K562 (cell line): Measurements from ENCODE around the gene PLA2G3. TPM values are rescaled to one million over a fixed set of nuclear protein-coding genes. Genes with fewer than 3 reads are reported as not detected.

Source experiments
- BHLHE40 ChIP-seq: IDR thresholded peaks from 2 replicates; pipeline ENCODE4 v1.6.1; 2011; ENCODE audit warnings: low read length, improper control_type of control experiment
- CBX1 ChIP-seq: sonication (generic); IDR thresholded peaks from 2 replicates; pipeline ENCODE4 v1.6.1; 2016; ENCODE audit warnings: antibody characterized with exemption, low read depth, mild to moderate bottlenecking
- CXXC5 ChIP-seq: fragments of 250-450 bp; sonication (Bioruptor Pico); IDR thresholded peaks from 2 replicates; pipeline ENCODE4 v1.8.0; 2022; ENCODE audit warnings: inconsistent platforms, mild to moderate bottlenecking, moderate library complexity
- EGR1 ChIP-seq: fragments of 450-650 bp; conservative IDR thresholded peaks from 2 replicates; pipeline ENCODE4 v1.6.1; 2017; ENCODE audit warnings: mild to moderate bottlenecking
- HIVEP1 ChIP-seq: fragments of 250-450 bp; sonication (Bioruptor Pico); IDR thresholded peaks from 2 replicates; pipeline ENCODE4 v1.4.0; 2020; ENCODE audit warnings: mild to moderate bottlenecking
- HNRNPLL ChIP-seq: fragments of 200-400 bp; formaldehyde crosslinking; IDR thresholded peaks from 2 replicates; pipeline ENCODE4 v1.6.1; 2017; ENCODE audit warnings: low read length, low read depth, mild to moderate bottlenecking; ENCODE audit not compliant: poor library complexity, severe bottlenecking
- L3MBTL2 ChIP-seq: fragments of 450-650 bp; IDR thresholded peaks from 2 replicates; pipeline ENCODE4 v1.6.1; 2016; ENCODE audit warnings: mild to moderate bottlenecking, moderate library complexity
- MAZ ChIP-seq, 2 experiments: fragments of 450-650 bp in 1 of 2; sonication (generic) in 1 of 2; formaldehyde crosslinking; IDR thresholded peaks in 1 of 2; conservative IDR thresholded peaks in 1 of 2; 2 replicates each; pipeline versions ENCODE4 v1.4.0 to v1.5.0; 2020; ENCODE audit warnings: mild to moderate bottlenecking in 1 of 2, missing genetic modification reagents in 1 of 2
- NFIC ChIP-seq: fragments of 450-650 bp; IDR thresholded peaks from 2 replicates; pipeline ENCODE4 v1.6.1; 2017; ENCODE audit warnings: mild to moderate bottlenecking, inconsistent platforms
- PCBP1 ChIP-seq: fragments of 200-400 bp; formaldehyde crosslinking; IDR thresholded peaks from 2 replicates; pipeline ENCODE4 v1.6.1; 2018; ENCODE audit warnings: mild to moderate bottlenecking, low read depth, low read length; ENCODE audit not compliant: poor library complexity, severe bottlenecking
- POLR2G ChIP-seq: fragments of 200-400 bp; formaldehyde crosslinking; IDR thresholded peaks from 2 replicates; pipeline ENCODE4 v1.6.1; 2017; ENCODE audit warnings: low read depth, mild to moderate bottlenecking, antibody characterized with exemption, low read length, moderate library complexity
- RAD21 ChIP-seq, 2 experiments: fragments of 250-450 bp in 1 of 2; fragments of 450-650 bp in 1 of 2; sonication (Bioruptor Pico) in 1 of 2; formaldehyde crosslinking in 1 of 2; IDR thresholded peaks in 1 of 2; conservative IDR thresholded peaks in 1 of 2; 2 replicates each; pipeline versions ENCODE4 v1.4.0 to v1.8.0; 2020 to 2022; ENCODE audit warnings: mild to moderate bottlenecking in 2 of 2, moderate library complexity in 1 of 2
- TGIF2 ChIP-seq: sonication (generic); formaldehyde crosslinking; IDR thresholded peaks from 2 replicates; pipeline ENCODE4 v1.8.1; 2022; ENCODE audit warnings: mild to moderate bottlenecking, missing genetic modification reagents, moderate library complexity
- U2AF1 ChIP-seq: fragments of 200-400 bp; formaldehyde crosslinking; optimal IDR thresholded peaks from 2 replicates; pipeline ENCODE3; 2017; ENCODE audit warnings: mild to moderate bottlenecking, low read depth, low read length, moderate library complexity
- polyA plus RNA-seq, 8 experiments: library from polyadenylated mRNA; depleted of rRNA in 4 of 8; stranded (reverse) in 5 of 8; unstranded in 3 of 8; fragments of >200 nt; fragmentation: Nextera tagmentation in 2 of 8; fragmentation: Illumina TruSeq in 1 of 8; extraction: Ambion mirVana in 2 of 8; extraction: Trizol in 1 of 8; gene quantifications; 2 replicates each; pipeline versions ENCODE4 v1.2.1 to v1.2.3, GENCODE V29; 2011 to 2014; ENCODE audit warnings: inconsistent platforms in 1 of 8, missing spikeins in 1 of 8
- total RNA-seq, 7 experiments: library from RNA; depleted of rRNA in 6 of 7; stranded (reverse); fragments of >200 nt in 6 of 7; fragmentation: Illumina TruSeq in 2 of 7; extraction: Trizol in 2 of 7; gene quantifications; 2 replicates each; pipeline versions ENCODE4 v1.2.1 to v1.2.3, GENCODE V29; 2011 to 2021; ENCODE audit warnings: low replicate concordance in 1 of 7
- TF ChIP-seq, protein P1 (sequence below): fragments of 250-450 bp; sonication (Bioruptor Pico); IDR thresholded peaks from 2 replicates; pipeline ENCODE4 v1.4.0; 2020; ENCODE audit warnings: mild to moderate bottlenecking, moderate library complexity
- TF ChIP-seq, protein P2 (sequence below): fragments of 450-650 bp; IDR thresholded peaks from 2 replicates; pipeline ENCODE4 v1.6.1; 2014; ENCODE audit warnings: low read depth, mild to moderate bottlenecking, moderate library complexity, borderline replicate concordance
- TF ChIP-seq, protein P3 (sequence below): IDR thresholded peaks from 2 replicates; pipeline ENCODE4 v1.6.1; 2011; ENCODE audit warnings: borderline replicate concordance, low read depth, mild to moderate bottlenecking, moderate library complexity, low read length; ENCODE audit not compliant: insufficient read depth, poor library complexity, severe bottlenecking

The PLA2G3 gene
- total and polyA plus RNA-seq, 9 of the 15 experiments (the other 6 are each of a cell fraction or from before 2014, with no cell fraction given), result 0.18 to 1.4 (median 0.64) TPM

- TF ChIP-seq, protein P1, sequence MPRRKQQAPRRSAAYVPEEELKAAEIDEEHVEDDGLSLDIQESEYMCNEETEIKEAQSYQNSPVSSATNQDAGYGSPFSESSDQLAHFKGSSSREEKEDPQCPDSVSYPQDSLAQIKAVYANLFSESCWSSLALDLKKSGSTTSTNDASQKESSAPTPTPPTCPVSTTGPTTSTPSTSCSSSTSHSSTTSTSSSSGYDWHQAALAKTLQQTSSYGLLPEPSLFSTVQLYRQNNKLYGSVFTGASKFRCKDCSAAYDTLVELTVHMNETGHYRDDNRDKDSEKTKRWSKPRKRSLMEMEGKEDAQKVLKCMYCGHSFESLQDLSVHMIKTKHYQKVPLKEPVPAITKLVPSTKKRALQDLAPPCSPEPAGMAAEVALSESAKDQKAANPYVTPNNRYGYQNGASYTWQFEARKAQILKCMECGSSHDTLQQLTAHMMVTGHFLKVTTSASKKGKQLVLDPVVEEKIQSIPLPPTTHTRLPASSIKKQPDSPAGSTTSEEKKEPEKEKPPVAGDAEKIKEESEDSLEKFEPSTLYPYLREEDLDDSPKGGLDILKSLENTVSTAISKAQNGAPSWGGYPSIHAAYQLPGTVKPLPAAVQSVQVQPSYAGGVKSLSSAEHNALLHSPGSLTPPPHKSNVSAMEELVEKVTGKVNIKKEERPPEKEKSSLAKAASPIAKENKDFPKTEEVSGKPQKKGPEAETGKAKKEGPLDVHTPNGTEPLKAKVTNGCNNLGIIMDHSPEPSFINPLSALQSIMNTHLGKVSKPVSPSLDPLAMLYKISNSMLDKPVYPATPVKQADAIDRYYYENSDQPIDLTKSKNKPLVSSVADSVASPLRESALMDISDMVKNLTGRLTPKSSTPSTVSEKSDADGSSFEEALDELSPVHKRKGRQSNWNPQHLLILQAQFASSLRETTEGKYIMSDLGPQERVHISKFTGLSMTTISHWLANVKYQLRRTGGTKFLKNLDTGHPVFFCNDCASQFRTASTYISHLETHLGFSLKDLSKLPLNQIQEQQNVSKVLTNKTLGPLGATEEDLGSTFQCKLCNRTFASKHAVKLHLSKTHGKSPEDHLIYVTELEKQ, result no peak
- TF ChIP-seq NFIC, result 0 out of 2 replicates have a peak, but pooled peaks have one; percentile 11
- TF ChIP-seq, protein P2, sequence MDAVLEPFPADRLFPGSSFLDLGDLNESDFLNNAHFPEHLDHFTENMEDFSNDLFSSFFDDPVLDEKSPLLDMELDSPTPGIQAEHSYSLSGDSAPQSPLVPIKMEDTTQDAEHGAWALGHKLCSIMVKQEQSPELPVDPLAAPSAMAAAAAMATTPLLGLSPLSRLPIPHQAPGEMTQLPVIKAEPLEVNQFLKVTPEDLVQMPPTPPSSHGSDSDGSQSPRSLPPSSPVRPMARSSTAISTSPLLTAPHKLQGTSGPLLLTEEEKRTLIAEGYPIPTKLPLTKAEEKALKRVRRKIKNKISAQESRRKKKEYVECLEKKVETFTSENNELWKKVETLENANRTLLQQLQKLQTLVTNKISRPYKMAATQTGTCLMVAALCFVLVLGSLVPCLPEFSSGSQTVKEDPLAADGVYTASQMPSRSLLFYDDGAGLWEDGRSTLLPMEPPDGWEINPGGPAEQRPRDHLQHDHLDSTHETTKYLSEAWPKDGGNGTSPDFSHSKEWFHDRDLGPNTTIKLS, result no peak
- TF ChIP-seq PCBP1, result peak; percentile 54
- TF ChIP-seq CXXC5 (CRISPR knock-in tag), result peak; percentile 41
- peak; percentile 73 for TF ChIP-seq POLR2G
- TF ChIP-seq TGIF2 (CRISPR knock-in tag), result no peak
- TF ChIP-seq MAZ (CRISPR knock-in tag; conservative IDR thresholded peaks at IDR 0.05 in 1 of 2, IDR thresholded peaks at IDR 0.05 in 1 of 2), result peak in 1 of 2 experiments; percentile 76; a peak in 2 of 4 replicates
- TF ChIP-seq L3MBTL2, result peak; percentile 47; the same call in 1 of the 2 replicates
- peak; percentile 88 to 89 for TF ChIP-seq RAD21 (CRISPR knock-in tag; conservative IDR thresholded peaks at IDR 0.05 in 1 of 2, IDR thresholded peaks at IDR 0.05 in 1 of 2)
- TF ChIP-seq BHLHE40, result 0 out of 2 replicates have a peak, but pooled peaks have one; percentile 3
- TF ChIP-seq, protein P3, sequence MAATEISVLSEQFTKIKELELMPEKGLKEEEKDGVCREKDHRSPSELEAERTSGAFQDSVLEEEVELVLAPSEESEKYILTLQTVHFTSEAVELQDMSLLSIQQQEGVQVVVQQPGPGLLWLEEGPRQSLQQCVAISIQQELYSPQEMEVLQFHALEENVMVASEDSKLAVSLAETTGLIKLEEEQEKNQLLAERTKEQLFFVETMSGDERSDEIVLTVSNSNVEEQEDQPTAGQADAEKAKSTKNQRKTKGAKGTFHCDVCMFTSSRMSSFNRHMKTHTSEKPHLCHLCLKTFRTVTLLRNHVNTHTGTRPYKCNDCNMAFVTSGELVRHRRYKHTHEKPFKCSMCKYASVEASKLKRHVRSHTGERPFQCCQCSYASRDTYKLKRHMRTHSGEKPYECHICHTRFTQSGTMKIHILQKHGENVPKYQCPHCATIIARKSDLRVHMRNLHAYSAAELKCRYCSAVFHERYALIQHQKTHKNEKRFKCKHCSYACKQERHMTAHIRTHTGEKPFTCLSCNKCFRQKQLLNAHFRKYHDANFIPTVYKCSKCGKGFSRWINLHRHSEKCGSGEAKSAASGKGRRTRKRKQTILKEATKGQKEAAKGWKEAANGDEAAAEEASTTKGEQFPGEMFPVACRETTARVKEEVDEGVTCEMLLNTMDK, result no peak
- TF ChIP-seq EGR1, result peak; percentile 47
- TF ChIP-seq HNRNPLL, result peak; percentile 33
- TF ChIP-seq CBX1, result no peak
- no peak for TF ChIP-seq U2AF1
- no peak for TF ChIP-seq HIVEP1 (CRISPR knock-in tag)
Observed at GRCh38 chr22:31107178-31107893, 33.0 kb downstream of the PLA2G3 start, which contains the start of gene SELENOM (continued).
